Mucosa of rectum (tissue), 2 donors: ENCODE measurements around the gene RARB.

ENCODE experiments used
- H3K27ac ChIP-seq, 2 donors: one replicate each; pipeline ENCODE4 v1.7.0; 2013; ENCODE audit warnings: inconsistent platforms in 2 of 2, low read depth in 2 of 2, low read length in 2 of 2
- H3K27me3 ChIP-seq, 2 donors: one replicate each; pipeline ENCODE4 v1.7.0; 2013; ENCODE audit warnings: low read length in 2 of 2; ENCODE audit not compliant: control insufficient read depth in 2 of 2, insufficient read depth in 2 of 2
- H3K36me3 ChIP-seq, 2 donors: one replicate each; pipeline ENCODE4 v1.7.0; 2013; ENCODE audit warnings: low read length in 2 of 2; ENCODE audit not compliant: control insufficient read depth in 2 of 2, insufficient read depth in 2 of 2
- H3K4me1 ChIP-seq, 2 donors: one replicate each; pipeline ENCODE4 v1.7.0; 2013; ENCODE audit warnings: low read length in 2 of 2, mild to moderate bottlenecking in 1 of 2; ENCODE audit not compliant: control insufficient read depth in 2 of 2, insufficient read depth in 2 of 2
- H3K4me3 ChIP-seq, 2 donors: one replicate each; pipeline ENCODE4 v1.7.0; 2013; ENCODE audit warnings: low read length in 2 of 2
- H3K9ac ChIP-seq, 2 donors: one replicate each; pipeline ENCODE4 v1.7.0; 2013; ENCODE audit warnings: low read length in 2 of 2, low read depth in 1 of 2, mild to moderate bottlenecking in 1 of 2
- H3K9me3 ChIP-seq, 2 donors: one replicate each; pipeline ENCODE4 v1.7.0; 2013; ENCODE audit warnings: low read length in 2 of 2; ENCODE audit not compliant: control insufficient read depth in 2 of 2
- donor health status: healthy.
- donor health status: Normal muscosa, but diverticular disease.

RARB gene

GRCh38 chr3:25587975-25588374 lies 159.9 kb downstream of the RARB start:
- Histone ChIP-seq H3K4me1 (no peaks in the 10 kb centered on the region), H3K9ac (no peak overlapping the region), H3K9me3 (no peaks in the 10 kb centered on the region), H3K27me3 (no peaks in the 10 kb centered on the region), H3K36me3 (no peaks in the 10 kb centered on the region), H3K4me3 (no peak overlapping the region), H3K27ac (no peak overlapping the region)

- Histone ChIP-seq H3K4me3 (no peak overlapping the region), H3K9me3 (no peaks in the 10 kb centered on the region), H3K36me3 (no peaks in the 10 kb centered on the region), H3K4me1 (no peaks in the 10 kb centered on the region), H3K27ac (no peak overlapping the region), H3K9ac (no peak overlapping the region), H3K27me3 (no peaks in the 10 kb centered on the region)
Measured at GRCh38 chr3:25588441-25589103, 160.5 kb downstream of the RARB start.

GRCh38 chr3:25589104-25589782 lies 161.2 kb downstream of the RARB start:
- no peak overlapping the region for H3K27ac ChIP-seq
- H3K27me3 ChIP-seq = no peaks in the 10 kb centered on the region
- H3K9me3 ChIP-seq = no peaks in the 10 kb centered on the region
- H3K4me1 ChIP-seq = no peaks in the 10 kb centered on the region
- H3K9ac ChIP-seq = no peak overlapping the region
- H3K4me3 ChIP-seq = no peak overlapping the region
- H3K36me3 ChIP-seq = no peaks in the 10 kb centered on the region

GRCh38 chr3:25589783-25590258 lies 161.8 kb downstream of the RARB start:
- H3K4me1 ChIP-seq = no peaks in the 10 kb centered on the region
- no peak overlapping the region for H3K4me3 ChIP-seq
- no peak overlapping the region for H3K9ac ChIP-seq
- no peak overlapping the region for H3K27ac ChIP-seq
- H3K36me3 ChIP-seq = no peaks in the 10 kb centered on the region
- no peaks in the 10 kb centered on the region for H3K9me3 ChIP-seq
- H3K27me3 ChIP-seq = no peaks in the 10 kb centered on the region

GRCh38 chr3:25592510-25592968 lies 164.5 kb downstream of the RARB start:
- Histone ChIP-seq H3K36me3 (peaks cover 6 to 12% of the 10 kb centered on the region in 2 donors), H3K9me3 (no peaks in the 10 kb centered on the region), H3K27me3 (no peaks in the 10 kb centered on the region), H3K9ac (no peak overlapping the region), H3K4me1 (no peaks in the 10 kb centered on the region), H3K4me3 (no peak overlapping the region), H3K27ac (no peak overlapping the region)

GRCh38 chr3:25593001-25593400 lies 164.9 kb downstream of the RARB start:
- Histone ChIP-seq H3K27me3 (no peaks in the 10 kb centered on the region), H3K9ac (no peak overlapping the region), H3K9me3 (no peaks in the 10 kb centered on the region), H3K4me3 (no peak overlapping the region), H3K4me1 (no peaks in the 10 kb centered on the region), H3K27ac (no peak overlapping the region), H3K36me3 (peaks cover 10 to 15% of the 10 kb centered on the region in 2 donors)

- Histone ChIP-seq H3K4me1 (no peaks in the 10 kb centered on the region), H3K4me3 (no peak overlapping the region), H3K27me3 (no peaks in the 10 kb centered on the region), H3K27ac (no peak overlapping the region), H3K9ac (no peak overlapping the region), H3K36me3 (peaks cover 18 to 20% of the 10 kb centered on the region in 2 donors), H3K9me3 (no peaks in the 10 kb centered on the region)
Measured at GRCh38 chr3:25594007-25594502, 166.0 kb downstream of the RARB start.

GRCh38 chr3:25597535-25598101 lies 169.6 kb downstream of the RARB start:
- Histone ChIP-seq H3K9ac (no peak overlapping the region), H3K27ac (no peak overlapping the region), H3K36me3 (peaks cover 29 to 35% of the 10 kb centered on the region in 2 donors), H3K9me3 (no peaks in the 10 kb centered on the region), H3K4me1 (no peaks in the 10 kb centered on the region), H3K4me3 (no peak overlapping the region), H3K27me3 (no peaks in the 10 kb centered on the region)

- H3K27me3 ChIP-seq = no peaks in the 10 kb centered on the region
- no peaks in the 10 kb centered on the region for H3K9me3 ChIP-seq
- no peak overlapping the region for H3K27ac ChIP-seq
- peaks cover 49 to 58% of the 10 kb centered on the region in 2 donors for H3K36me3 ChIP-seq
- no peak overlapping the region for H3K4me3 ChIP-seq
- H3K4me1 ChIP-seq = no peaks in the 10 kb centered on the region
- H3K9ac ChIP-seq = no peak overlapping the region
Measured at GRCh38 chr3:25603703-25604102, 175.6 kb downstream of the RARB start.
